Astrocyte (in vitro differentiated cells and primary cell): ENCODE data around the gene ZBTB21.

ENCODE experiments used
- EZH2 ChIP-seq: IDR thresholded peaks from 2 replicates; pipeline ENCODE4 v1.6.1; 2012; ENCODE audit warnings: mild to moderate bottlenecking, low read length, inconsistent platforms; ENCODE audit not compliant: insufficient read depth
- TF ChIP-seq, protein P1 (sequence below): IDR thresholded peaks from 2 replicates; pipeline ENCODE4 v1.5.1; 2011; ENCODE audit warnings: low read depth, mild to moderate bottlenecking, inconsistent platforms, low read length, moderate library complexity; ENCODE audit not compliant: insufficient read depth

DNA sequence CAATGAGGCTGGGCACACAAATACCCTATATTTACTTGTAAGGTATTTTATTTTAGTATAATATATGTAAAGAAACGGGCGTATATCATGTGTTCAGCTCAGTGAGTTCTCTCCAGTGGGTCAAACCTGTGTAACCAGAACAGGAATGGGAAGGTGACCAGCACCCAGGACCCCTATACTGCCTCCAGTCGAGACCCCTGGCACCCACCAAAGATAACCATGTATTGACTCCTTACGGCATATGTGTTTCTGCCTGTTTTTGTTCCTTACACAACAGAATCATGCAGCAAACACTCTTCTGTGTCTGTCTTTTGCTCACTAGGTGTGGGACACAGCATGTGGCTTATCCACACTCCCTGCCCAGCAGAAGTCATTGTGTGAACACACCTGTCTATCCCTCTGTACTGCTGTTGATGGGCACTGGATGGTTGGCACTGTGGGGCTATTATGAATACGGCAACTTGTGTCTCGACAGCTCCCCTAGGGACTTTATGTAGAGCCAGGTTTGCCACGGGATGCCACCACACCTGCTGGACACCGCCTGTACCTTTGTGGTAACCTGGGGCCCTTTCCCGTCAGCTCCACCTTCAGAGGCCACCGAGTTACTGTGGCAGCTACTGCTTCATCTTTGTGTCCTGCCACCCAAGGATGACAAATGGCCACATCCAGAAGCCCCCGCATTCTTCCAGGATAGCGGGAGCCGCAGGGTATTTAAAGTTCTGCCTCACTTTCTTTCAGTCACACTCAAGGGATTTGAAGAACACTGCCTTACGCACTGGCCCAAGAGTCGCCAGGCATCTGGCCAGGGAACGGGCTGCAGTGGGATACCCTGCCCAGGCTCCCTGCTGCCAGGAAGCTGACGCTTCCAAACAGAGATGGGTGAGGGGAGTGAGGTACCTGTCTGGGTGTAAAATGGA, 32.9 kb downstream of the ZBTB21 start:
- TF ChIP-seq, protein P1, sequence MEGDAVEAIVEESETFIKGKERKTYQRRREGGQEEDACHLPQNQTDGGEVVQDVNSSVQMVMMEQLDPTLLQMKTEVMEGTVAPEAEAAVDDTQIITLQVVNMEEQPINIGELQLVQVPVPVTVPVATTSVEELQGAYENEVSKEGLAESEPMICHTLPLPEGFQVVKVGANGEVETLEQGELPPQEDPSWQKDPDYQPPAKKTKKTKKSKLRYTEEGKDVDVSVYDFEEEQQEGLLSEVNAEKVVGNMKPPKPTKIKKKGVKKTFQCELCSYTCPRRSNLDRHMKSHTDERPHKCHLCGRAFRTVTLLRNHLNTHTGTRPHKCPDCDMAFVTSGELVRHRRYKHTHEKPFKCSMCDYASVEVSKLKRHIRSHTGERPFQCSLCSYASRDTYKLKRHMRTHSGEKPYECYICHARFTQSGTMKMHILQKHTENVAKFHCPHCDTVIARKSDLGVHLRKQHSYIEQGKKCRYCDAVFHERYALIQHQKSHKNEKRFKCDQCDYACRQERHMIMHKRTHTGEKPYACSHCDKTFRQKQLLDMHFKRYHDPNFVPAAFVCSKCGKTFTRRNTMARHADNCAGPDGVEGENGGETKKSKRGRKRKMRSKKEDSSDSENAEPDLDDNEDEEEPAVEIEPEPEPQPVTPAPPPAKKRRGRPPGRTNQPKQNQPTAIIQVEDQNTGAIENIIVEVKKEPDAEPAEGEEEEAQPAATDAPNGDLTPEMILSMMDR = no peak
- TF ChIP-seq EZH2 = no peak
